HG02610 (cell line): ENCODE results near the gene SLC6A2.
"Not testable (repeated sequence)": the region's sequence is repeated elsewhere in the genome, so short reads cannot be mapped to it uniquely, and the experiment has no call there.

Experiments used
- ATAC-seq: cut with Tn5 transposase; IDR thresholded peaks from one replicate; pipeline ENCODE4 v1.9.1; 2021; ENCODE audit warnings: mild to moderate bottlenecking, moderate library complexity; ENCODE audit not compliant: unreplicated experiment

Gene SLC6A2

DNA sequence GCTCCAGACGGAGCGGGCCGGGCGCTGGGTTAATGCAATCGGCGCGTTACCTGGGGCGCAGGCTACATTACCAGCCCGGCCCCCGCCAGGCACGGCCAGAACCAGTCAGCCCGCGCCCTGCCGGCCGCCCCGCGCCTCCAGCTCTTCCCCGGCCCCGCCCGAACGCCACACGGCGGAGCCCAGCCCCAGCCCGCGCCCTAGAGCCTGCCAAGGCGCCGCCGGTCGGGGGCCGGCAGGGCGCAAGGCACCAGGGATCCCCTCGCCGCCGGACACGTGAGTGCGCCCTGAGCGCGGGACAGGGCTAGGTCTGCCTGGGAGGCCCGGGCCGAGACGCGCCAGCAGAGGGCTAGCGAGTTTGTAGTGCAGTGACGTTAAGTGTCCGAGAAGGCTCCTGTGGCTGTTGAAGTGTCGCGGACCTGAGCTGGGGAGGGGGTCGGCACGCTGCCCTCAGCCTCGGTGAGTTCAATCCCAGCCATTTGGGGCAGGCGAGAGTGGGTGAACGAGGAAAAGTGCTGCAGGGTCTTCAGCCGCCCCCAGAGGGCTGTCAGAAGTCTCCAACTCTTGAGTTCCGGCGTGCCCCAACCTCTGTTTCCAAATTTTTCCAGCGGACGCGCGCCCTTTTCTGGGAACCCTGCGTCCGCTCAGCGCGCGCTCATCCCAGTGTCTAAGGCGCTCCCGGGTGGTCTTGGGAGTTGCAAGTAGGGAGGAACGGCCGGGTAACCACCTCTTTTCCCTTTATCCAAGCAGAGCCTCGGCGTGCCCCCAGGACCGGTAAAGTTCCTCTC is at the start of gene SLC6A2:
SLC6A2 (plus strand) TSS at position 92 of the 785 bp plus-strand sequence. CDS start 707 bp downstream, outside the sequence.
- ATAC-seq: no peak

DNA sequence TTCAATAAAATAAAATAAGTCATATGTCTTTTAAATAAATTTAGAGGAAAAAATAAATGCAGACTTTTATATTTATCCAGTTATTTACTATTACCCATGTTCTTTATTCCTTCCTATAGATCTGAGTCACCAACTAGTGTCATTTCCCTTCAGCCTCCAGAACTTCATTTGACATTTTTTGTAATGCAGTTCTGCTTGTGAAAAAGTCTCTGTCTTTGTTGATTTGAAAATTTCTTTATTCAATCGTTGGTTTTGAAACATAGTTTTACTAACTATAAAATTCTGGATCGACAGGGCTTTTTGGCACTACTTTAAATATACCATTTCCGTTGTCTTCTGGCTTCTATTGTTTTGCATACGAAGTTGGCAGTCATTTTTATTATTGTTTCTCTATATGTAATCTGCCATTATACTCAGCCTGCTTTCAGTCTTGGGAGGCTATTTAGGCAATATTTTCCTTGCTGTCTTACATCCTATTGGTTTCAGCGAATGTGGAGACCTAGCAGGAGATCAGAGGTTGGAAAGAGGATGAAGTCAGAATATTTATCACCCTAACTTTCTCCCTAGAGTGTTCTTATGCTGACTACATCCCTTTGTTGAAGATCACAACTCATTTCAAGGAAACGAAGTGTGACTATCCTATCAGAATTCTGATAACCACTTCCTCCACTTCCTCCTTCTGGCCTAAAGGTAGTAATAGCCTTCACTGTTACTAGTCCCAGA is 42.0 kb upstream of the SLC6A2 start:
- ATAC-seq: no peak

DNA sequence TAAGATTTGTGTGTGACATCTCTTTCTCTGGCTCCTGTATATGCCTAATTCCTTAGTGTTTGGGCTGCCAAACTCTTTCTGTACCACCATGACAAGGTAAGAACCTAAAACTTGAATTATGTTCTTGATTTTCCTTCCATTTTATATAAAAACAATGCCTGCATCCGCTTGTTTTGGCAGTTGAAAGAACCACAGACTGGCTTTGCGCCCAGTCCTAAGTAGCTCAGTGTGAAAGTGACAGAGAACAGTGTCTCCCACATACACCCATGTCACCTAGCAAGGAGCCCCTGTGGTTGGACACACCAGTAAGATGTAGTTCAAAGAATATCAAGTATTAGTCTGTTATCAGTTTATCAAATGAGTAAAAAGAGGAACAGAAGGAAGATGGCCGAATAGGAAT is 40.7 kb upstream of the SLC6A2 start:
- no peak for ATAC-seq

DNA sequence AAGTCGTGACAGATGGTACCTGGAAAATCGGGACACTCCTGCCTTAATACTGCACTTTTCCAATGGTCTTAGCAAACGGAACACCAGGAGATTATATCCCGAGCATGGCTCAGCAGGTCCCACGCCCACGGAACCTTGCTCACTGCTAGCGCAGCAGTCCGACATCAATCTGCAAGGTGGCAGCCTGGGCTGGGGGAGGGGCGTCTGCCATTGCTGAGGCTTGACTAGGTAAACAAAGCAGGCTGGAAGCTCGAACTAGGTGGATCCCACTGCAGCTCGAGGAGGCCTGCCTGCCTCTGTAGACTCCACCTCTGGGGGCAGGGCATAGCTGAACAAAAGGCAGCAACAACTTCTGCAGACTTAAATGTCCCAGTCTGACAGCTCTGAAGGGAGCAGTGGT is 40.1 kb upstream of the SLC6A2 start:
- not testable (repeated sequence) for ATAC-seq

DNA sequence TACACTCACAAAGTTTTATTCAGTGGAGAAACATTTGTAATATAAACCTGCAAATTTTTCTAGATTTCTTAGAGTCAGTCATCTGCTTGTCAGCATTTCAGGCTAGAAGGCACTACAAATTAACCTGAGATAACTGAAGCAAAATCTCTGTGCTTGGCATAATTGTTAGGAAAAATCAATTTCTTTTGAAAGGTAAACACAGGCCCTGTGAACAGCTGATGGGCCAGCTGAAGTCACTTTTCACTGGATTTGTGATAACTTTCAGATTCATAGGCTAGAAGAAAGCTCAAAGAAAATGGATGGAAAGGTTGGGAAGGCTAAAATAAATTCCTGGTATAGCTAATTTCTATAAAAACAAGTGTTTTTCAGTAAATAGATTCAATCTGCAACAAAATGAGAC is 34.0 kb upstream of the SLC6A2 start:
- ATAC-seq: no peak

DNA sequence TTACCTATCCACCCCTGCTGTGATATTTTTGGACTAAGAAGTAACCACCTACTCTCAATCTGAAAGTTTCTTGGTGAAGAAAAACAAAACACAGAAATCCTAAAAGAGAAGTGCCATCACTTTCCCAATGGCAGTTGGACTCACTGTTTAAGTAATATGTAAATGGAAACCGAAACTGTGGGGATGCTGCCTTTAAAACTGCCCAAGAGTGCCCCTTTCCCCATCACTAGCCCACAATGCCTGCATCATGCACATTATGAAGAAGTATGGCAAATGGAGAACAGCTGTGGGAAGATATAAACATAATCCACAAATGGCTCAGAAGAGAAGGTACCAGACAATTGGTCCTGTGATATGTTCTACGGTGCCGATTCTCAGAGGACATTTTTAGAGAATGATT is 33.5 kb upstream of the SLC6A2 start:
- ATAC-seq: no peak

DNA sequence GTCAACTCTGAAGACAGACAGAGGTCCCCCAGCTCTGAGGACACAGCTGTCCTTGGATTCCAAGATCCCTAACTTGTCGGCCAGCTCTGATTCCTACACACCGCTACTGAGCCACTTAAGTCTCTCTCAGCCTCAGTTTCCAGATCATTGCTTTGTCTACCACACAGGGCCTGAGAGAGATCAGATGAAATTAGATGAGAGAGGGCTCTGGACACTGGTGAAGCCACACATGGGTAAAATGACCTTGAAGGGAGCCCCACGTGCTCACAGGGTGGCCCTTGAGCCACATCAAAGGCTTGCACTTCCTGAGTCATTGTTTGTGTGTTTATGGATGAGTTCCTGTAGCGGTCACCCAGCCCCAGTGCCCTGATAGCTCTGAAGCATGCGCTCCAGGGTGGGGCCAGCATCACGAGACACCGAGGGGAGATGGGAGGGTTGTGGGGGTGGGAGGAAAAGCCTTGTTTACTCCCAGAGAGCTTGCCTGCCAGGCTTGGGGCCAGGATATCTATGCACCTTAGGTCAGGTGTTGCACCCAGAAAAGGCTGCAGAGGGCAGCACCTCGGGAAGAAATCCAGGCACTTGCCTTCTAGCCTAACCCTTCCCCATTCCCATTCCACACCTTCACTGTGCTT is 32.7 kb upstream of the SLC6A2 start:
- ATAC-seq: no peak

DNA sequence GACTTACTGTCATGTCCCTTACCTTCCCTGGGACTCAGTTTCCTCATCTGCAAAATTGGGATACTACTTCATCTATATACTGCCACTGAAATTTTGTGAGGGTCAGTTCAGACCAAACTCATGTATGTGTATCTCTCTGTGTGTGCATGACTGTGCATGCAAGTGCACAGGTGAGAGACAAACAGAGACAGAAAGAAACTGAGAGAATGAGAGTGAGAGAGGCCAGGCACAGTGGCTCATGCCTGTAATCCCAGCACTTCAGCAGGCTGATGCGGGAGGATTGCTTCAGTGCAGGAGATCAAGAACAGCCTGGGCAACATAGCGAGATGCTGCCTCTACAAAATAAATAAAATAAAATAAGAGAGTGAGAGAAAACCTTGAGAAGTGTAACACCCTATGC is 32.1 kb upstream of the SLC6A2 start:
- ATAC-seq: no peak

DNA sequence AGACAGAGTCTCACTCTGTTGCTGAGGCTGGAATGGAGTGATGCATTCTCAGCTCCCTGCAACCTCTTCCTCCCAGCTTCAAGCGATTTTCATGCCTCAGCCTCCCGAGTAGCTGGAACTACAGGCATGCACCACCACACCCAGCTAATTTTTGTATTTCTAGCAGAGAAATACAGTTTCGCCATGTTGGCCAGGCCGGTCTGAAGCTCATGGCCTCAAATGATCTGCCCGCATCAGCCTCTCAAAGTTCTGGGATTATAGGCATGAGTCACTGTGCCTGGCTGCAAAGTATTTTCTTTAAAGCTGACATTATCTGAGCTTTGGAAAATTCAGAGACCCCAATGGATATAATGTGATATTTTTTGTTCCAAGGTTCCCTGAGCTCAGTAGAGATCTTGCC is 31.1 kb upstream of the SLC6A2 start:
- ATAC-seq: no peak

DNA sequence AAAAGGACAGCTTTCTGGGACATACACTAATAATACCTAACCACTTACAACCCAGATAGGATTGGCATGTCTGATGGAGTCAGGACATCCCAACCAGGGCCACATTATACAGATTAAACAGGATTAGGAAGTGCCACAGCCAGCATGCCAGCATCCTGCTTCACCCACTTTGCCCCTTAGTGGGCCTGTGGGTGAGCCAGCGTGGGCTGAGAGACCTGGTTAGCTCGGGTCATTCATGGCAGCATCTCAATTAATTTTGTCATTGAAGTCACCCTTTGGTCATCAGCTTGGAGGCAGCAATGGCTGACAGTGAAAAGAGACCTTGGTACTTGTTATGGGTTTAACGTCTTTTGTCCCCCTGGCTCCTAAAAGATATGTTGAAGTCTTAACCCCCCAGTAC is 29.9 kb upstream of the SLC6A2 start:
- no peak for ATAC-seq

DNA sequence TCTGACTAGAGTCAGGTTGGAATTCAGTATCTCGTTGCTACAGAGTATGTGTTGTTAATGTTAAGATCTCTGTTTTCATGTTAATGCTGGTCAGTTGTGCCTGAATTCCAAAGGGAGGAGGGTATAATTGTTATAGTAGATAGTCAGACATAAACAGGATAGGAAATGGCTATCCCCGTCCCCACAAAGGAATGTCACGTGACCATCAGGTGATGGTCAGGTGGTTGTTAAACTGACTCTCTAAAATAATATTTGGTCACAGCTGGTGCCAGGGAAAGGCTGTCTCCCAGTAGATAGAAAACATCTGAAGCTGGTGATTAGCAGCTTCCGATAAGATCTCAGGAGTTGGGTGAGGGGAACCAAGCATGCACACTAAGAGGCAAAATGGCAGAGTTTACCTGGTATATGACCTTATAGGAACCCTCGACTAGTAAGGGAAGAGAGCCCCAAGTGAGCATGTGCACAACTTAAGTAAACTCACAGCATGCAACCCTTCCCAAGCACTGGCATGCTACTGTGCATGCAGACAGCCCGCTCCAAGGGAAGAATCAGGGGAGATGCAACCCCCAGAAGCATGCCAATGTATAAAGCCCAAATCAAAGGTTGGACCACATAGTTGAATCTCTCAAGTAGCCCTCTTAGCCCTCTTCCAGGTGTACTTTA is 27.4 kb upstream of the SLC6A2 start:
- ATAC-seq: no peak

DNA sequence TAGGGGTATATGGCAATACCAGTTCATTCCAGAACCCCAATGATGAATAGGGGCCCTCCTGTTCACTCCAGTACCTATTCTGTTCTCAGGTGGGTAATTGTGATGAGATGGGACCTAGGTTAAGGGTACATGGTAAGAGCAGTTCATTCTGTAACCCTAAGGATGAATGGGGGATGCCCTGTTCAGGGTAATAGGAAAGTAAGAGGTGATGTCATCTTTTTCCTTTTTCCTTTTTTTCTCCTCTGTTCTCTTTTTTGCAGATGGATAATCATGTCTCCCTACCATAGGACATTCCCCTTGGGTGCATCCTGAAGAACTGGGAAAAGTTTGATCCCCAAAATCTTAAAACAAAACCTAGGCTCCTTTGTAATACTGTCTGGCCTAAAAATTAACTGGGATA is 25.0 kb upstream of the SLC6A2 start:
- no peak for ATAC-seq

DNA sequence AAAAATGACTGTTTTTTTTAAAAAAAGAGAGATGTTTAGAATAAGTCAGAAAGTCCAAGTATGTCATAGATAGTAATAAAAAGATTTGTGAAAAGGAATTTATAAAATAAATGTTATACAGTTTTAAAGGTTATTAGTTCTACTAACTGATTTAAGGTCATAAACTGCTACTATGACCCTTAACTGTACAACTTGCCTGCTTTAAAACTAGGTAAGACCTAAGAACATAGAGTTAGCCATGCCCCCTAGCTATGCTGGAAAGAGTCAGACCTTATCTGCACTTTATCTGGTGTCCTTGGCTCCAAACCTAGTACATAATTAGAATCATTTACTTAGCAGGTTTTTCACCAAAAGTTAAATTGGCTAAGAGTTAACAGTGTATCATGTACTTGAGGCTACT is 23.5 kb upstream of the SLC6A2 start:
- ATAC-seq: no peak

DNA sequence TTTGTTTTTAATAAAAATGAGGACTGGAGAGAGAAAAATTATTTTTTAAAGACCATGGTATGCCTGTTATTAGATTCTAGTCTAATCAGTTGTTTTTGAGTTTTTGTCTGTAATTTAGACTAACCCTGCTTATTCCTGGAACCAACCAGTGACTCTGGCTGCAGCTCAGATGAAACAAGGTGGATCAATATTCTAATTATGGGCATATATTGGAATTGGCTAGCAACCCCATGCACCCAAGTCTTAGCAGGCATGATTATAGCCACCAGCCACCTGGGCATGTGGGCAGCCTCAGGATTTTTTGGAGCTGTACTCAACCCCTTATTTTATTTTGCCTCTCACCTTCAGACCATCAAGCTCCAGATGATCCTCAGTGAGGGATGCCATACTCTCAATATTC is 21.6 kb upstream of the SLC6A2 start:
- no peak for ATAC-seq

DNA sequence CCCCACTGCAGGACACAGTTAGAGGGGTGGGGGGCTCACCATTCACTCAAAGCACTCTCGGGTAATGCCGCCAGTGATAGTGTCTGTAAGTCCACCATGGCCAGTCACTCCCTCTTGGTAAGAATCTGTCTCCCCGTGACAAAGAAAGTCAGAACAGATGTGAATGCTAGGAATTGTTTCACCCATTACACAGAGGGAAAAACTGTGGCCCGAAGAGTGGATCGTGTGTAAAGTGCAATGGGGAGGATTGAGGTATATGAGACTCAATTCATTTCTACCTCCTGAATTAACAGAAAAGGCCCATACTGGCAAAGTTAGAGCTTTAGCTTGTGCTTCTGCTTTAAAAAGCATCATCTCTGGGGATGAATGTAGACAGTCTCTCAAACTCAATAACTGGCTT is 17.5 kb upstream of the SLC6A2 start:
- ATAC-seq: no peak

DNA sequence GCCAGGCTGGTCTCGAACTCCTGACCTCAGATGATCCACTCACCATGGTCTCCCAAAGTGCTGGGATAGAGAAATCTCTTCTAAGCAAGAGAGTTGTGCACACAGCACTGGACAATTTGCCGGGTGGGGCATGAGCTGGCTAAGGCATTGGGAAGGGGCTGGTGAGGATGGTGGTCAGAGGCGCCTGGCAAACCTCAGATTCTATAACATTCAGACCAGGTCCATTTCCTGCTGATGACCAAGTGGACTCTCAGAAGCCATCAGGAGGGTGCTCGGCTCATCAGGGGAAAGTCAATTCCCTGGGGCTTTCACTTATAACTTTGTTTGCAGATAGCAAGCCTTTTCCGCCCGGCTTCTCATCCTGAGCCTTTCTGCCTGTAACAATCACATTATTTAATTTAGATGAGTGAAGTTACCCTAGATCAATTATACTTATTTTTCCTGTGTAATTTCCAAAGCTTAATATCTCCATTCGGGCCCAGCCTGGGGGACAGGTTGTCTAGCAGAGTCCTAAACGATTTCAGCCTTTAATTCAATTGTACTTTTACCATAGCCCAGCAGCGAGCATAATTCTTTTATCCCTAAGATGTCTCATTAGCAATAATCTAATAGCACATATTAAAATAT is 15.0 kb upstream of the SLC6A2 start:
- ATAC-seq: no peak

DNA sequence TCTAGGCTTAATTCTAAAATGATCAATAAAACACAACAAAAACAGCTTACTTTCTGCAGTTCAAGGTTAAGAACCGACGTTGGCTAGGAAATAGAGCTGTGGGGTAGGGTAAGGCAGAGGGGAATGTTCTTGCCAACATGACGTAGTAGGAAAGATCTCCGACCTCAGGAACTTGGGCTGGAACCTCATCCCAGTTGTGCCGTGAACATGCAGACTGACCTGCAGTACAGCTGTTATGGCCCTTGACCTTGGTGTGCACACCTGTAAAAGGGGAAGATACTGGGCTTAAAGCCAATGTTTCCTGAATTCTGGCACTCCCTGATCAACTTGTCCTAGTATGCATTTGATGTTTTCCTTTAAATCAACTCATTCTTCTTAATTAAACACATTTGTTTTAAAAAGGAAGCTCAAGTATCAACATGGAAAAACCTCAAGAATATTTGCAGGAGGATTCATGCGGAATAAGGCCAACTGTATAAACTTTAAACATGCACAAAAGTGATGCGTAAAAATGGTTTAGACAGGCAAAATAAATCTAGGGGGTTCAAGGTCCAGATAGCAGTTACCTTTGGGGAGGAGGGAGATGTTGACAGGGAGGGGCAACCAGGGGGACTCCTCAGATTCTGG is 14.2 kb upstream of the SLC6A2 start:
- ATAC-seq: no peak

DNA sequence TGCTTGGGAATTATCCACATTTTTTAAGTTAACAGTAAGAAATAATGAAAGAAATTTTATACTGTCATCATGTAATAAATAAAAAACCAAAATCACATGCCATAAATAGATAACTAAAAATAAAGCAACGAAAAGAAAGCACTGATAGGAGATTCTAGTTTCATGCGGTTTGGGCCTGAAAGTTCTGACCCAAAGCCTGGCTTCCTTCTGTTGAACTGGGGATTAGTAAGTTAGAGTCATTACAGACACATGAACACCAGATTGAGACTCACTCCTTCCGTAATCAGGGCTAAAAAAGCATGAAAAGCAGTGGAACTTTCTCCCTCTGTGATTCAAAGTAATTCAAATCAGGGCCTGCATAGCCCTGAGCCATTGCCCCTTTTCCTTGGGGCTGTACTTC is 13.2 kb upstream of the SLC6A2 start:
- no peak for ATAC-seq

DNA sequence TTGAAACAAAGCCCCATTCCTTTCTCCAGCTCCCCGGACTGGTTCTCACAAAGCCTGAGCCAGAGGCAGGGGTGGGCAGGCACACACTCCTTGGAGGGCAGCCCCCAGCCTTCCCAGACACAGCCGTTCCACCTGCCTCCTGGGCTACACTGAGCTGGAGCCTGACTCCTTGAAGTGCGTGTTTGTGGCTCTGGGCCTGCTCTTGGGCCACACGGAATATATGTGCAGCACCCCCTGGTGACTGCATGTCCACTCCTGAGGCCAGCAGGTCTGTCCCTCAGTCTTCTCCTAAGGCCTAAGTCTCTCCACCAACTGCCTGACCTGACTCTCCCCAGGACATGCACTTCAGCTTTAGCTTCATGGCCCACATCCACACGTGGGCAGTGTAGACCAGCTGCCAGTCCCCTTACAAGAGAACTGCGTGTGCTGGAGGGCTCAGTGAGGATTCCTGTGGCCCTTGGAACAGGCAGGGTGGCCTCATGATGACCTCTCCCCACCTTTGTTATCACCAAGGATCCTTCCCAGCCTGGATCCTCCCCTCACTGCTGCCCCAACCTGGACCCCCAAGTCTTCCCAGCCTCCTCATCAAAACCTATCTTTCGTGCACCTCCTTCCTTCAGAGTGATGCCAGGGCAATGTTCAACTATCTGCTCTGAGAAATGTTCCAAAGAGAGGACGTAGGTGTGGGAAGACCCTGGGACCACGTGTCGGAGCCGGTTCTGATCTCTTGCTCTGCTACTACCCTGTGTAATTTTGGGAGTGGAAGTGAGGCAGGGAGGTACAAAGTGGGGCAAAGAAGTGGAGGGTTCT is 12.4 kb upstream of the SLC6A2 start:
- no peak for ATAC-seq

DNA sequence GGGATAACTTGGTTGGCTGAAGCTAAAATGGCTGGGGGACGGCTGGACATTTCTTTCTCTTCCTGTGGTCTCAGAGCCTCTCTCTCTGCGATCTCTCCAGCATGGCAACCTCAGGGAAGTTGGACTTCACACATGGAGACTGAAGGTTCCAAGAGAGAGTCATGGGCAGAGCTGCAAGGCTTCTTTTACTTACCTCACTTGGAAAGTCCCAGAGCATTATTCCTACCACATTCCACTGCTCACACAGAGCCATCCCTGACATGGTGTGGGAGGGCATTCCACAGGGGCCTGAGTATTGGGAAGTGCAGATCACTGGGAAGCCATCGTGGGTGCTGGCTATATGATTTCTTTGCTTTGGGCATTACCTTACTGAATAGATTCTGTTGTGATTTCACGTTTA is 9.8 kb upstream of the SLC6A2 start:
- no peak for ATAC-seq
